ENCODE data around the gene TREX2. TPM values are rescaled to one million over a fixed set of nuclear protein-coding genes. Genes with fewer than 3 reads are reported as not detected.

TREX2 gene
- total and polyA plus RNA-seq, 2 of the 8 experiments (the other 6 are each of a cell fraction or from before 2014, with no cell fraction given), result 0.71 to 0.80 TPM

- H2AFZ ChIP-seq (ENCODE audit: low read length), result no peak overlapping the region
- H2BK20ac ChIP-seq (ENCODE audit: low read length), result no peak overlapping the region
- no peak overlapping the region for H3K9ac ChIP-seq (replicated peaks in 1 of 4; ENCODE audit: extremely low read depth in 1 of 4, low read depth in 3 of 4, low read length in 3 of 4)
- no peak for TF ChIP-seq ASH2L (IDR thresholded peaks at IDR 0.05; ENCODE audit: low read length)
- no peak for TF ChIP-seq GABPA (IDR thresholded peaks at IDR 0.05; ENCODE audit: borderline replicate concordance, insufficient read depth, low read length)
- TF ChIP-seq CEBPB (IDR thresholded peaks at IDR 0.05; ENCODE audit: low read depth, low read length), result no peak
- TF ChIP-seq SP2 (IDR thresholded peaks at IDR 0.05; ENCODE audit: low read length), result no peak
- no peak for TF ChIP-seq SP1 (IDR thresholded peaks at IDR 0.05; ENCODE audit: low read depth, low read length)
- no peak for TF ChIP-seq CHD2 (IDR thresholded peaks at IDR 0.05; ENCODE audit: low read length)
- no peak for TF ChIP-seq SAP30 (IDR thresholded peaks at IDR 0.05; ENCODE audit: insufficient read depth, insufficient replicate concordance, low read length)
- TF ChIP-seq SIRT6 (IDR thresholded peaks at IDR 0.05; ENCODE audit: low read length), result no peak
- TF ChIP-seq GTF2F1 (IDR thresholded peaks at IDR 0.05; ENCODE audit: borderline replicate concordance, low read depth, low read length), result no peak
- TF ChIP-seq RBBP5 (IDR thresholded peaks at IDR 0.05; ENCODE audit: borderline replicate concordance, low read depth, low read length), result no peak
- TF ChIP-seq SRF (IDR thresholded peaks at IDR 0.05; ENCODE audit: low read depth, low read length), result no peak
- TF ChIP-seq E2F6 (IDR thresholded peaks at IDR 0.05), result no peak
- no peak for TF ChIP-seq TAF7 (optimal IDR thresholded peaks at IDR 0.05; ENCODE audit: borderline replicate concordance, low read depth, low read length)
- TF ChIP-seq YY1 (IDR thresholded peaks at IDR 0.05; ENCODE audit: low read depth, low read length), result no peak
Measured at GRCh38 chrX:153481043-153481442, 35.2 kb upstream of the TREX2 start.

More at GRCh38 chrX:153481043-153481442, 35.2 kb upstream of the TREX2 start:
- no peak overlapping the region for H3K14ac ChIP-seq (ENCODE audit: insufficient read length)
- H4K5ac ChIP-seq (ENCODE audit: insufficient read length, low read depth, low read length), result no peak overlapping the region
- H4K20me1 ChIP-seq (replicated peaks in 1 of 2; ENCODE audit: control insufficient read depth in 1 of 2, insufficient read depth in 2 of 2, low read length in 2 of 2), result no peaks in the 10 kb centered on the region
- no peak overlapping the region for H3K23ac ChIP-seq (ENCODE audit: insufficient read length)
- no peak overlapping the region for H3K4me3 ChIP-seq (ENCODE audit: extremely low read depth in 1 of 4, insufficient read depth in 2 of 4, low read depth in 3 of 4, low read length in 4 of 4)
- H3K27me3 ChIP-seq (replicated peaks in 1 of 4; ENCODE audit: control insufficient read depth in 3 of 4, extremely low read depth in 1 of 4, insufficient read depth in 3 of 4, low read length in 3 of 4), result peaks cover 2 to 5% (median 5%) of the 10 kb centered on the region in 4 experiments; a peak in 5 of 7 replicates
- H3K36me3 ChIP-seq (ENCODE audit: control insufficient read depth in 2 of 4, insufficient read depth in 4 of 4, low read length in 3 of 4), result no peaks in the 10 kb centered on the region
- H3K56ac ChIP-seq (replicated peaks; ENCODE audit: insufficient read length, low read depth, low read length), result no peak overlapping the region
- POLR2A ChIA-PET (ENCODE audit: partially characterized antibody), result interaction anchor here (0.9 kb wide), 1 partner anchor 9 kb away, joined by 5 read pairs; no protein-coding TSS in a partner anchor
- H2BK120ac ChIP-seq (replicated peaks; ENCODE audit: low read depth, low read length), result no peak overlapping the region
- CTCF ChIA-PET (ENCODE audit: partially characterized antibody), result interaction anchor here (1.0 kb wide), 1 partner anchor 13 kb away, joined by 5 read pairs; the partner anchor contains the start of gene BGN
- no peak for FAIRE-seq
- no peak overlapping the region for H3K4me2 ChIP-seq (ENCODE audit: insufficient read depth in 1 of 2, low read depth in 2 of 2, low read length in 2 of 2)
- H2AK5ac ChIP-seq (ENCODE audit: low read depth, low read length), result no peak overlapping the region
- DNase-seq (ENCODE audit: low read depth in 1 of 2, low spot score in 2 of 2), result no peak
- H2BK15ac ChIP-seq (ENCODE audit: low read length), result no peak overlapping the region
- no peak overlapping the region for H4K8ac ChIP-seq (ENCODE audit: extremely low read depth, insufficient read depth, low read length)
- H3K18ac ChIP-seq (ENCODE audit: extremely low read depth, low read length), result no peak overlapping the region
- H4K91ac ChIP-seq (replicated peaks; ENCODE audit: insufficient read length, low read length), result no peak overlapping the region
- H3K9me3 ChIP-seq (ENCODE audit: insufficient read depth in 2 of 2, low read depth in 1 of 2, low read length in 1 of 2), result no peaks in the 10 kb centered on the region
- H3K4me1 ChIP-seq (replicated peaks in 1 of 4; ENCODE audit: control insufficient read depth in 3 of 4, insufficient read depth in 4 of 4, low read length in 3 of 4), result peaks cover 0 to 10% (median 5%) of the 10 kb centered on the region in 4 experiments; a peak in 3 of 7 replicates
- no peak overlapping the region for H3K4ac ChIP-seq (replicated peaks; ENCODE audit: insufficient read length, low read depth, low read length)
- no peak overlapping the region for H2BK12ac ChIP-seq (ENCODE audit: low read depth, low read length)
- H3K79me2 ChIP-seq (ENCODE audit: control insufficient read depth in 1 of 2, insufficient read depth in 2 of 2, low read length in 2 of 2), result no peaks in the 10 kb centered on the region
- H2BK5ac ChIP-seq (ENCODE audit: low read depth, low read length), result no peak overlapping the region
- H3K23me2 ChIP-seq (ENCODE audit: low read depth, low read length), result no peaks in the 10 kb centered on the region
- no peak overlapping the region for H3K27ac ChIP-seq (ENCODE audit: low read depth, low read length)
- H3K79me1 ChIP-seq (ENCODE audit: low read depth, low read length), result no peaks in the 10 kb centered on the region
- WGBS, 2 experiments (ENCODE audit: extremely low coverage in 1 of 2, insufficient coverage in 1 of 2, insufficient read length in 1 of 2, insufficient replicate concordance in 2 of 2, low coverage in 1 of 2, low lambda C conversion rate in 2 of 2, missing lambda C conversion rate in 1 of 2), result 77% methylated on average over 4 of the region's 13 CpGs; no CpG with 5 or more reads in 1 of the 2 experiments

All from H1 (cell line).